ENCODE measurements around the gene C2CD2L.

GRCh38 chr11:119100246-119100970 lies 6.7 kb upstream of the C2CD2L start:
- TF ChIP-seq, protein P1, sequence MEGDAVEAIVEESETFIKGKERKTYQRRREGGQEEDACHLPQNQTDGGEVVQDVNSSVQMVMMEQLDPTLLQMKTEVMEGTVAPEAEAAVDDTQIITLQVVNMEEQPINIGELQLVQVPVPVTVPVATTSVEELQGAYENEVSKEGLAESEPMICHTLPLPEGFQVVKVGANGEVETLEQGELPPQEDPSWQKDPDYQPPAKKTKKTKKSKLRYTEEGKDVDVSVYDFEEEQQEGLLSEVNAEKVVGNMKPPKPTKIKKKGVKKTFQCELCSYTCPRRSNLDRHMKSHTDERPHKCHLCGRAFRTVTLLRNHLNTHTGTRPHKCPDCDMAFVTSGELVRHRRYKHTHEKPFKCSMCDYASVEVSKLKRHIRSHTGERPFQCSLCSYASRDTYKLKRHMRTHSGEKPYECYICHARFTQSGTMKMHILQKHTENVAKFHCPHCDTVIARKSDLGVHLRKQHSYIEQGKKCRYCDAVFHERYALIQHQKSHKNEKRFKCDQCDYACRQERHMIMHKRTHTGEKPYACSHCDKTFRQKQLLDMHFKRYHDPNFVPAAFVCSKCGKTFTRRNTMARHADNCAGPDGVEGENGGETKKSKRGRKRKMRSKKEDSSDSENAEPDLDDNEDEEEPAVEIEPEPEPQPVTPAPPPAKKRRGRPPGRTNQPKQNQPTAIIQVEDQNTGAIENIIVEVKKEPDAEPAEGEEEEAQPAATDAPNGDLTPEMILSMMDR (IDR thresholded peaks at IDR 0.05 in 2 of 3, conservative IDR thresholded peaks at IDR 0.05 in 1 of 3; ENCODE audit: control insufficient read depth in 2 of 3, extremely low read depth in 1 of 3, insufficient read depth in 1 of 3, low read depth in 3 of 3, low read length in 3 of 3), result peak; percentile 30 to 45 (median 31); a peak in 4 of 6 replicates
- TF ChIP-seq CHD2 (IDR thresholded peaks at IDR 0.05; ENCODE audit: borderline replicate concordance, low read depth, low read length) (no peak), FOS (IDR thresholded peaks at IDR 0.05; ENCODE audit: borderline replicate concordance, extremely low read depth, insufficient read length) (no peak), SIX5 (IDR thresholded peaks at IDR 0.05; ENCODE audit: low read depth, low read length, severe bottlenecking) (no peak), MTA3 (IDR thresholded peaks at IDR 0.05; ENCODE audit: borderline replicate concordance, low read length) (no peak), POLR2A (IDR thresholded peaks at IDR 0.05; ENCODE audit: low read depth, low read length) (no peak), POLR2AphosphoS5 (IDR thresholded peaks at IDR 0.05; ENCODE audit: low read length) (no peak), ZNF622 (IDR thresholded peaks at IDR 0.05) (no peak), NFYB (IDR thresholded peaks at IDR 0.05; ENCODE audit: insufficient read depth, low read depth, low read length) (no peak), MXI1 (IDR thresholded peaks at IDR 0.05; ENCODE audit: low read depth, low read length) (no peak), CBX5 (IDR thresholded peaks at IDR 0.05; ENCODE audit: low read depth) (no peak), NFIC (IDR thresholded peaks at IDR 0.05; ENCODE audit: low read depth, low read length) (no peak)
- TF ChIP-seq, protein P2, sequence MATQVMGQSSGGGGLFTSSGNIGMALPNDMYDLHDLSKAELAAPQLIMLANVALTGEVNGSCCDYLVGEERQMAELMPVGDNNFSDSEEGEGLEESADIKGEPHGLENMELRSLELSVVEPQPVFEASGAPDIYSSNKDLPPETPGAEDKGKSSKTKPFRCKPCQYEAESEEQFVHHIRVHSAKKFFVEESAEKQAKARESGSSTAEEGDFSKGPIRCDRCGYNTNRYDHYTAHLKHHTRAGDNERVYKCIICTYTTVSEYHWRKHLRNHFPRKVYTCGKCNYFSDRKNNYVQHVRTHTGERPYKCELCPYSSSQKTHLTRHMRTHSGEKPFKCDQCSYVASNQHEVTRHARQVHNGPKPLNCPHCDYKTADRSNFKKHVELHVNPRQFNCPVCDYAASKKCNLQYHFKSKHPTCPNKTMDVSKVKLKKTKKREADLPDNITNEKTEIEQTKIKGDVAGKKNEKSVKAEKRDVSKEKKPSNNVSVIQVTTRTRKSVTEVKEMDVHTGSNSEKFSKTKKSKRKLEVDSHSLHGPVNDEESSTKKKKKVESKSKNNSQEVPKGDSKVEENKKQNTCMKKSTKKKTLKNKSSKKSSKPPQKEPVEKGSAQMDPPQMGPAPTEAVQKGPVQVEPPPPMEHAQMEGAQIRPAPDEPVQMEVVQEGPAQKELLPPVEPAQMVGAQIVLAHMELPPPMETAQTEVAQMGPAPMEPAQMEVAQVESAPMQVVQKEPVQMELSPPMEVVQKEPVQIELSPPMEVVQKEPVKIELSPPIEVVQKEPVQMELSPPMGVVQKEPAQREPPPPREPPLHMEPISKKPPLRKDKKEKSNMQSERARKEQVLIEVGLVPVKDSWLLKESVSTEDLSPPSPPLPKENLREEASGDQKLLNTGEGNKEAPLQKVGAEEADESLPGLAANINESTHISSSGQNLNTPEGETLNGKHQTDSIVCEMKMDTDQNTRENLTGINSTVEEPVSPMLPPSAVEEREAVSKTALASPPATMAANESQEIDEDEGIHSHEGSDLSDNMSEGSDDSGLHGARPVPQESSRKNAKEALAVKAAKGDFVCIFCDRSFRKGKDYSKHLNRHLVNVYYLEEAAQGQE (IDR thresholded peaks at IDR 0.05; ENCODE audit: low read depth, low read length), result no peak
